Endothelial cell of umbilical vein (primary cell): Measurements from ENCODE around the gene RBKS. TPM values are rescaled to one million over a fixed set of nuclear protein-coding genes. Genes with fewer than 3 reads are reported as not detected.

Experiments used
- BruUV-seq: library from RNA; stranded (reverse); fragments of 400-500 nt; replicated peaks from 2 replicates; lab custom pipeline; 2021; lab: Mats Ljungman, UMichigan
- CTCF ChIA-PET: fragments of 300-600, 350-600 bp; sonication (Branson Sonifier 250); formaldehyde crosslinking; loops from one replicate; lab custom pipeline; 2021; ENCODE audit warnings: antibody characterized with exemption, inconsistent platforms; lab: Charles Lee
- POLR2A ChIA-PET: fragments of 300-600, 350-600 bp; sonication (Branson Sonifier 250); formaldehyde crosslinking; loops from one replicate; lab custom pipeline; 2021; ENCODE audit warnings: antibody characterized with exemption, inconsistent platforms; lab: Charles Lee
- DNase-seq: peaks from one replicate; pipeline ENCODE4 v3.0.0-alpha.2; 2011; ENCODE audit warnings: low read depth, low spot score
- FAIRE-seq: peaks from 2 replicates; lab custom pipeline; 2011; peaks lifted over from hg19 to GRCh38; lab: Jason Lieb, UNC
- H2AFZ ChIP-seq: 2 replicates; pipeline ENCODE4 v1.6.0; 2012; ENCODE audit warnings: low read depth, low read length, control low read depth, inconsistent platforms
- H3K27ac ChIP-seq: 2 replicates; pipeline ENCODE4 v1.5.1; 2011; ENCODE audit warnings: low read depth, mild to moderate bottlenecking, control low read depth, low read length, moderate library complexity; ENCODE audit not compliant: insufficient read depth
- H3K27me3 ChIP-seq, 2 experiments: 2 replicates each; pipeline versions ENCODE4 v1.6.0 to v1.6.1; 2011; ENCODE audit warnings: low read length in 2 of 2, mixed read lengths in 1 of 2; ENCODE audit not compliant: control insufficient read depth in 2 of 2, insufficient read depth in 2 of 2
- H3K36me3 ChIP-seq, 2 experiments: 2 replicates in 1 of 2; 3 replicates in 1 of 2; pipeline ENCODE4 v1.5.1; 2011; ENCODE audit warnings: low read length in 2 of 2, mild to moderate bottlenecking in 1 of 2, moderate library complexity in 1 of 2; ENCODE audit not compliant: control insufficient read depth in 2 of 2, insufficient read depth in 2 of 2; ENCODE audit errors: extremely low read depth in 1 of 2
- H3K4me1 ChIP-seq: 3 replicates; pipeline ENCODE4 v1.5.1; 2011; ENCODE audit warnings: mild to moderate bottlenecking, low read length; ENCODE audit not compliant: control insufficient read depth, insufficient read depth; ENCODE audit errors: extremely low read depth
- H3K4me2 ChIP-seq: 2 replicates; pipeline ENCODE4 v1.6.1; 2011; ENCODE audit warnings: low read length, control low read depth, mixed read lengths; ENCODE audit not compliant: insufficient read depth
- H3K4me3 ChIP-seq, 3 experiments: fragments of 200-600 bp in 1 of 3; sonication (generic), shearing (Covaris generic) in 1 of 3; replicated peaks in 1 of 3; 2 replicates each; pipeline ENCODE4 v1.5.1; 2011 to 2016; ENCODE audit warnings: control low read depth in 3 of 3, low read length in 3 of 3, mild to moderate bottlenecking in 2 of 3, inconsistent platforms in 1 of 3, low read depth in 1 of 3, moderate library complexity in 1 of 3; ENCODE audit not compliant: insufficient read depth in 1 of 3
- H3K79me2 ChIP-seq: 2 replicates; pipeline ENCODE4 v1.6.0; 2012; ENCODE audit warnings: low read length, inconsistent platforms; ENCODE audit not compliant: control insufficient read depth, insufficient read depth
- H3K9ac ChIP-seq: replicated peaks from 2 replicates; pipeline ENCODE3; 2011; ENCODE audit warnings: low read length, control low read depth; ENCODE audit not compliant: insufficient read depth; ENCODE audit errors: extremely low read depth
- H3K9me1 ChIP-seq: replicated peaks from 3 replicates; pipeline ENCODE4 v1.6.0; 2011; ENCODE audit warnings: mild to moderate bottlenecking, low read length; ENCODE audit not compliant: control insufficient read depth, insufficient read depth; ENCODE audit errors: extremely low read depth
- H3K9me3 ChIP-seq: replicated peaks from 2 replicates; pipeline ENCODE4 v1.5.1; 2012; ENCODE audit warnings: low read length, inconsistent platforms; ENCODE audit not compliant: control insufficient read depth, insufficient read depth
- H4K20me1 ChIP-seq: replicated peaks from 2 replicates; pipeline ENCODE3; 2011; ENCODE audit warnings: mild to moderate bottlenecking, low read length; ENCODE audit not compliant: control insufficient read depth, insufficient read depth; ENCODE audit errors: extremely low read depth
- EZH2 ChIP-seq: IDR thresholded peaks from 2 replicates; pipeline ENCODE4 v1.6.1; 2012; ENCODE audit warnings: borderline replicate concordance, low read depth, mild to moderate bottlenecking, moderate library complexity, low read length, inconsistent platforms; ENCODE audit not compliant: severe bottlenecking
- FOS ChIP-seq: IDR thresholded peaks from 2 replicates; pipeline ENCODE4 v1.6.1; 2011; ENCODE audit warnings: mild to moderate bottlenecking, low read length, moderate library complexity, borderline replicate concordance; ENCODE audit not compliant: insufficient read depth
- GATA2 ChIP-seq: IDR thresholded peaks from 2 replicates; pipeline ENCODE4 v1.7.0; 2011; ENCODE audit warnings: low read depth, mild to moderate bottlenecking, moderate library complexity, mixed read lengths, low read length; ENCODE audit not compliant: insufficient read length, insufficient read depth
- JUN ChIP-seq: IDR thresholded peaks from 2 replicates; pipeline ENCODE4 v1.6.1; 2011; ENCODE audit warnings: borderline replicate concordance, low read depth; ENCODE audit not compliant: insufficient read length, insufficient read depth
- MYC ChIP-seq: IDR thresholded peaks from one replicate; pipeline ENCODE4 v1.6.1; 2011; ENCODE audit warnings: mild to moderate bottlenecking, low read depth, low read length
- dilution Hi-C: fragments of 300-500 bp; cut with MboI; formaldehyde crosslinking; loops from one replicate; pipeline ENCODE4 v1.15.0; 2019; ENCODE audit warnings: low sequenced_read_pairs; ENCODE audit not compliant: extremely low pct_ligation_motif_present
- intact Hi-C: fragments of 100-400 bp; cut with micrococcal nuclease; formaldehyde crosslinking; loops from one replicate; pipeline ENCODE4 v1.10.0; 2022
- polyA plus RNA-seq, 4 experiments: library from polyadenylated mRNA; depleted of rRNA in 3 of 4; stranded (reverse) in 3 of 4; unstranded in 1 of 4; fragments of >200 nt; gene quantifications; 2 replicates each; pipeline versions ENCODE4 v1.2.1 to v1.2.3, GENCODE V29; 2011 to 2012; ENCODE audit warnings: missing spikeins in 1 of 4
- total RNA-seq: library from RNA; stranded (reverse); gene quantifications from 2 replicates; pipeline ENCODE4 v1.2.3, GENCODE V29; 2021
- TF ChIP-seq, protein P1 (sequence below), 2 donors: IDR thresholded peaks; 1 replicate in 1 of 2; 2 replicates in 1 of 2; pipeline ENCODE4 v1.5.1; 2011; ENCODE audit warnings: low read length in 2 of 2, mild to moderate bottlenecking in 2 of 2, moderate library complexity in 2 of 2, control low read depth in 1 of 2, inconsistent platforms in 1 of 2, low read depth in 1 of 2; ENCODE audit not compliant: insufficient read depth in 1 of 2; ENCODE audit errors: extremely low read depth in 1 of 2
- TF ChIP-seq, protein P2 (sequence below): IDR thresholded peaks from 2 replicates; pipeline ENCODE4 v1.6.1; 2011; ENCODE audit not compliant: insufficient read depth, insufficient read length

Gene RBKS
- total and polyA plus RNA-seq, 2 donors (not counting 3 experiments of a cell fraction or from before 2014, with no cell fraction given), result 0.64 to 1.8 TPM

DNA sequence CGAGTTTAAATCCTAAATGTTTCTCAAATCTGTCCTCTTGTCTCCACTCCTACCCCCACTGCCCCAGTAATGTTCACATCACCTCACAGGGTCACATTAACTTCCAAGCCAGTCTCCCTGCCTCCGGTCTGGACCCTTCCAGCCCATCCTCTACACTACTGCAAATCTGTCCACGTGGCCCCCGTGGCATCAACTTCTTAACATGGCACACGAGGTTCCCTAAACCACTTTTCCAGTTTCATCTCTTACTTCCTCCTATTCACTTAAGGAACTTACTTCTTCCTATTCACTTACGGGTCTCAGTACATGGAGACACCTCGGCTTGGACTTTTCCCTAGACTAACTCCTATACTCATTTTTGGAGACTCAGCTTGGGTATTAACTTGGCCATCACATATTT, 91.7 kb downstream of the RBKS start:
- POLR2A ChIA-PET, result interaction anchor here (0.9 to 1.0 kb wide), 3 partner anchors 91 to 598 kb away, joined by 3 read pairs; partner anchors contain the start of gene RBKS
- intact Hi-C loops (loop anchor here (2.0 to 5.0 kb wide), 4 partner anchors 91 to 598 kb away; no protein-coding TSS in a partner anchor), dilution Hi-C loops (no loop called here)

DNA sequence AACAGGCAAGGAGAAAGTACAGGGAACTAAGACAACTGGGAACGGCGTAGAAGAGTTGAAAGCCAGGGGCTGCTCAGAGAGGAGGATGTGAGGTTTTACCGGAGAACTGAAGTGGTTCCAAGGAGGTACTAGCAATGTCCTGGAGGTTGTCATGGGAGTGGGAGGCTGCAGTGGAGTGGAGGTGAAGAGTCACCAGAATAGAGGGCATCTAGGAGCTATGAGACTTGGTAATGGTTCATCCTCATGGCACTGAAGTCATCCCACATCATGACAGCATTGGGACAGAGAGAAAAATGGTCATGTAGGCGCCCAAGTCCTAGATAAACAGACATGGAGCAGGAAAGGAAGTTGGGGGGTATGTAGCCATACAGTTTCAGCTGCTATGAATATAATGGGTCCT, 92.3 kb downstream of the RBKS start:
- ChIA-PET CTCF (no interaction called here), POLR2A (no interaction called here)
- FAIRE-seq (no peak), DNase-seq (no peak)
- Histone ChIP-seq H3K4me1 (peaks cover 40% of the 10 kb centered on the region), H3K36me3 (no peaks in the 10 kb centered on the region), H3K9me3 (no peaks in the 10 kb centered on the region), H3K4me3 (no peak overlapping the region), H3K27me3 (no peaks in the 10 kb centered on the region), H2AFZ (no peak overlapping the region), H3K9me1 (no peaks in the 10 kb centered on the region), H3K79me2 (no peaks in the 10 kb centered on the region), H3K9ac (no peak overlapping the region), H3K4me2 (no peak overlapping the region), H3K27ac (no peak overlapping the region), H4K20me1 (no peaks in the 10 kb centered on the region)
- TF ChIP-seq, protein P1, sequence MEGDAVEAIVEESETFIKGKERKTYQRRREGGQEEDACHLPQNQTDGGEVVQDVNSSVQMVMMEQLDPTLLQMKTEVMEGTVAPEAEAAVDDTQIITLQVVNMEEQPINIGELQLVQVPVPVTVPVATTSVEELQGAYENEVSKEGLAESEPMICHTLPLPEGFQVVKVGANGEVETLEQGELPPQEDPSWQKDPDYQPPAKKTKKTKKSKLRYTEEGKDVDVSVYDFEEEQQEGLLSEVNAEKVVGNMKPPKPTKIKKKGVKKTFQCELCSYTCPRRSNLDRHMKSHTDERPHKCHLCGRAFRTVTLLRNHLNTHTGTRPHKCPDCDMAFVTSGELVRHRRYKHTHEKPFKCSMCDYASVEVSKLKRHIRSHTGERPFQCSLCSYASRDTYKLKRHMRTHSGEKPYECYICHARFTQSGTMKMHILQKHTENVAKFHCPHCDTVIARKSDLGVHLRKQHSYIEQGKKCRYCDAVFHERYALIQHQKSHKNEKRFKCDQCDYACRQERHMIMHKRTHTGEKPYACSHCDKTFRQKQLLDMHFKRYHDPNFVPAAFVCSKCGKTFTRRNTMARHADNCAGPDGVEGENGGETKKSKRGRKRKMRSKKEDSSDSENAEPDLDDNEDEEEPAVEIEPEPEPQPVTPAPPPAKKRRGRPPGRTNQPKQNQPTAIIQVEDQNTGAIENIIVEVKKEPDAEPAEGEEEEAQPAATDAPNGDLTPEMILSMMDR (IDR thresholded peaks at IDR 0.05; ENCODE audit: extremely low read depth in 1 of 2, insufficient read depth in 1 of 2, low read depth in 1 of 2, low read length in 2 of 2), result no peak
- TF ChIP-seq GATA2, result no peak
- TF ChIP-seq JUN, result no peak
- TF ChIP-seq EZH2, result no peak
- TF ChIP-seq, protein P2, sequence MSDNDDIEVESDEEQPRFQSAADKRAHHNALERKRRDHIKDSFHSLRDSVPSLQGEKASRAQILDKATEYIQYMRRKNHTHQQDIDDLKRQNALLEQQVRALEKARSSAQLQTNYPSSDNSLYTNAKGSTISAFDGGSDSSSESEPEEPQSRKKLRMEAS, result no peak
- no TSS peak for BruUV-seq
- intact Hi-C loops, result loop anchor here (2.0 to 5.0 kb wide), 4 partner anchors 91 to 599 kb away; no protein-coding TSS in a partner anchor
- dilution Hi-C loops, result no loop called here

More for the DNA sequence above, 91.7 kb downstream of the RBKS start:
- Histone ChIP-seq H3K9ac (peak overlapping the region; percentile 51), H3K4me3 (no peak overlapping the region), H3K9me1 (no peaks in the 10 kb centered on the region), H3K9me3 (no peaks in the 10 kb centered on the region), H2AFZ (no peak overlapping the region), H3K4me1 (peaks cover 34% of the 10 kb centered on the region), H3K4me2 (no peak overlapping the region), H3K27ac (peak overlapping the region; percentile 94), H3K27me3 (no peaks in the 10 kb centered on the region), H3K79me2 (no peaks in the 10 kb centered on the region), H4K20me1 (no peaks in the 10 kb centered on the region), H3K36me3 (no peaks in the 10 kb centered on the region)
- TF ChIP-seq FOS (no peak), GATA2 (no peak), MYC (no peak)
- TF ChIP-seq, protein P1 (IDR thresholded peaks at IDR 0.05; ENCODE audit: extremely low read depth in 1 of 2, insufficient read depth in 1 of 2, low read depth in 1 of 2, low read length in 2 of 2), result no peak
- FAIRE-seq (no peak), DNase-seq (no peak)
- BruUV-seq, result no TSS peak
- CTCF ChIA-PET, result interaction anchor here (1.2 to 1.6 kb wide), 2 partner anchors 133 to 282 kb away, joined by 3 to 6 read pairs; no protein-coding TSS in a partner anchor
